GM21515 (cell line): ENCODE measurements around the gene RASGRF1.

ENCODE experiments used
- ATAC-seq: cut with Tn5 transposase; IDR thresholded peaks from one replicate; pipeline ENCODE4 v1.9.1; 2021; ENCODE audit not compliant: unreplicated experiment

The RASGRF1 gene

GRCh38 chr15:78960308-78960707 lies 130.3 kb downstream of the RASGRF1 start:
- ATAC-seq = no peak

GRCh38 chr15:78959360-78959759 lies 131.2 kb downstream of the RASGRF1 start:
- ATAC-seq = no peak

GRCh38 chr15:78957416-78958093 lies 133.0 kb downstream of the RASGRF1 start:
- ATAC-seq = no peak

GRCh38 chr15:78956937-78957336 lies 133.6 kb downstream of the RASGRF1 start:
- no peak for ATAC-seq

- no peak for ATAC-seq
Observed at GRCh38 chr15:78955355-78955754, 135.2 kb downstream of the RASGRF1 start.

GRCh38 chr15:78951841-78952238 lies 138.7 kb downstream of the RASGRF1 start:
- no peak for ATAC-seq

- no peak for ATAC-seq
Observed at GRCh38 chr15:78950902-78951840, 139.4 kb downstream of the RASGRF1 start.

- no peak for ATAC-seq
Observed at GRCh38 chr15:78950343-78950742, 140.2 kb downstream of the RASGRF1 start.

- no peak for ATAC-seq
Observed at GRCh38 chr15:78949461-78949860, 141.1 kb downstream of the RASGRF1 start.

GRCh38 chr15:78947506-78947905 lies 143.1 kb downstream of the RASGRF1 start:
- ATAC-seq = no peak

GRCh38 chr15:78946493-78946892 lies 144.1 kb downstream of the RASGRF1 start:
- no peak for ATAC-seq

GRCh38 chr15:78944669-78945407 lies 145.7 kb downstream of the RASGRF1 start, which contains the start of gene CTSH:
CTSH (minus strand) TSS chr15:78945046; CDS start chr15:78944981, 65 bp downstream.
- peak; percentile 67 for ATAC-seq

GRCh38 chr15:78944202-78944625 lies 146.4 kb downstream of the RASGRF1 start:
- ATAC-seq = peak; percentile 30

- no peak for ATAC-seq
Observed at GRCh38 chr15:78943692-78944091, 146.9 kb downstream of the RASGRF1 start.

GRCh38 chr15:78942741-78943140 lies 147.8 kb downstream of the RASGRF1 start:
- ATAC-seq = no peak

GRCh38 chr15:78938658-78939488 lies 151.7 kb downstream of the RASGRF1 start:
- peak; percentile 53 for ATAC-seq

- ATAC-seq = no peak
Observed at GRCh38 chr15:78937132-78937739, 153.3 kb downstream of the RASGRF1 start.

- ATAC-seq = no peak
Observed at GRCh38 chr15:78934655-78935023, 155.9 kb downstream of the RASGRF1 start.

- no peak for ATAC-seq
Observed at GRCh38 chr15:78933823-78934654, 156.5 kb downstream of the RASGRF1 start.
